Measurements from ENCODE around the gene BARX1.

BARX1 gene

GRCh38 chr9:93955981-93956784, 1.0 kb upstream of the BARX1 start:
- H3K27ac ChIP-seq = no peak overlapping the region
- H3K4me3 ChIP-seq = peak overlapping the region; percentile 61
- no peak for TF ChIP-seq CTCF (IDR thresholded peaks at IDR 0.05)
- DNase-seq (ENCODE audit: low spot score) = no peak

GRCh38 chr9:93954434-93955061, 607 bp downstream of the BARX1 start:
- no peak for TF ChIP-seq CTCF (IDR thresholded peaks at IDR 0.05)
- H3K4me3 ChIP-seq = peak overlapping the region; percentile 61

GRCh38 chr9:93953496-93954433, 1.4 kb downstream of the BARX1 start:
- no peak for TF ChIP-seq CTCF (IDR thresholded peaks at IDR 0.05)
- Histone ChIP-seq H3K27ac (no peak overlapping the region), H3K4me3 (peak overlapping the region; percentile 61)
- DNase-seq (ENCODE audit: low spot score) = no peak

More at GRCh38 chr9:93954434-93955061, 607 bp downstream of the BARX1 start:
- no peak for DNase-seq (ENCODE audit: low spot score)
- no peak overlapping the region for H3K27ac ChIP-seq

GRCh38 chr9:93952784-93953495, 2.2 kb downstream of the BARX1 start:
- Histone ChIP-seq H3K4me3 (peak overlapping the region; percentile 18), H3K27ac (no peak overlapping the region)
- DNase-seq (ENCODE audit: low spot score) = no peak
- no peak for TF ChIP-seq CTCF (IDR thresholded peaks at IDR 0.05)

GRCh38 chr9:93952119-93952783, 2.9 kb downstream of the BARX1 start:
- no peak for DNase-seq (ENCODE audit: low spot score)
- no peak for TF ChIP-seq CTCF (IDR thresholded peaks at IDR 0.05)
- Histone ChIP-seq H3K4me3 (peak overlapping the region; percentile 78), H3K27ac (no peak overlapping the region)

- no peak for TF ChIP-seq CTCF (IDR thresholded peaks at IDR 0.05)
- H3K4me3 ChIP-seq = peak overlapping the region; percentile 78
These were observed 3.5 kb downstream of the BARX1 start for GRCh38 chr9:93951655-93952118.

More at GRCh38 chr9:93951655-93952118, 3.5 kb downstream of the BARX1 start:
- no peak for DNase-seq (ENCODE audit: low spot score)
- no peak overlapping the region for H3K27ac ChIP-seq
